Trophoblast cell (in vitro differentiated cells and primary cell): ENCODE data around the gene AGPAT3.

Source experiments
- DNase-seq, 2 donors: peaks; one replicate each; pipeline ENCODE4 v3.0.0-alpha.2; 2016
- H2AFZ ChIP-seq: 2 replicates; pipeline ENCODE4 v1.6.1; 2013; ENCODE audit warnings: low read length, moderate library complexity, mild to moderate bottlenecking; ENCODE audit not compliant: insufficient read depth, poor library complexity
- H2AK5ac ChIP-seq: 2 replicates; pipeline ENCODE4 v1.6.1; 2013; ENCODE audit warnings: mild to moderate bottlenecking, low read length
- H2BK120ac ChIP-seq: 2 replicates; pipeline ENCODE4 v1.6.1; 2013; ENCODE audit warnings: low read length, mild to moderate bottlenecking, moderate library complexity; ENCODE audit not compliant: insufficient read depth, poor library complexity
- H2BK12ac ChIP-seq: 2 replicates; pipeline ENCODE4 v1.6.1; 2013; ENCODE audit warnings: mild to moderate bottlenecking, low read length, moderate library complexity
- H2BK5ac ChIP-seq: 2 replicates; pipeline ENCODE4 v1.6.1; 2013; ENCODE audit warnings: low read length, low read depth, moderate library complexity, mild to moderate bottlenecking; ENCODE audit not compliant: poor library complexity
- H3K14ac ChIP-seq: 2 replicates; pipeline ENCODE4 v1.6.1; 2013; ENCODE audit warnings: mild to moderate bottlenecking, low read length
- H3K18ac ChIP-seq: 2 replicates; pipeline ENCODE4 v1.6.1; 2013; ENCODE audit warnings: mild to moderate bottlenecking, low read length
- H3K23ac ChIP-seq: 2 replicates; pipeline ENCODE4 v1.6.1; 2013; ENCODE audit warnings: low read length
- H3K27ac ChIP-seq: 2 replicates; pipeline ENCODE4 v1.5.1; 2013; ENCODE audit warnings: low read depth, mild to moderate bottlenecking, inconsistent platforms, low read length, moderate library complexity
- H3K27me3 ChIP-seq: 2 replicates; pipeline ENCODE4 v1.6.1; 2013; ENCODE audit warnings: inconsistent platforms, mild to moderate bottlenecking, low read length, moderate library complexity; ENCODE audit not compliant: insufficient read depth
- H3K36me3 ChIP-seq, 2 experiments: 1 replicate in 1 of 2; 2 replicates in 1 of 2; pipeline ENCODE4 v1.6.1; 2013; ENCODE audit warnings: low read length in 2 of 2, mild to moderate bottlenecking in 2 of 2, moderate library complexity in 1 of 2; ENCODE audit not compliant: insufficient read depth in 2 of 2, control insufficient read depth in 1 of 2
- H3K4ac ChIP-seq: 2 replicates; pipeline ENCODE4 v1.6.1; 2013; ENCODE audit warnings: low read depth, mild to moderate bottlenecking, low read length, moderate library complexity
- H3K4me1 ChIP-seq, 2 experiments: 1 replicate in 1 of 2; 2 replicates in 1 of 2; pipeline ENCODE4 v1.6.1; 2013; ENCODE audit warnings: low read length in 2 of 2, mild to moderate bottlenecking in 2 of 2, moderate library complexity in 1 of 2; ENCODE audit not compliant: insufficient read depth in 2 of 2, control insufficient read depth in 1 of 2
- H3K4me2 ChIP-seq: 2 replicates; pipeline ENCODE4 v1.6.1; 2013; ENCODE audit warnings: inconsistent platforms, mild to moderate bottlenecking, low read length, moderate library complexity
- H3K4me3 ChIP-seq: 2 replicates; pipeline ENCODE4 v1.5.1; 2013; ENCODE audit warnings: mild to moderate bottlenecking, low read depth, low read length, inconsistent platforms
- H3K79me1 ChIP-seq: one replicate; pipeline ENCODE4 v1.6.1; 2013; ENCODE audit warnings: low read length
- H3K79me2 ChIP-seq: 2 replicates; pipeline ENCODE4 v1.6.1; 2013; ENCODE audit warnings: low read length, mild to moderate bottlenecking; ENCODE audit not compliant: control insufficient read depth, insufficient read depth, poor library complexity
- H3K9ac ChIP-seq: 2 replicates; pipeline ENCODE4 v1.6.1; 2013; ENCODE audit warnings: mild to moderate bottlenecking, low read length
- H3K9me3 ChIP-seq: 2 replicates; pipeline ENCODE4 v1.6.1; 2013; ENCODE audit warnings: low read depth, mild to moderate bottlenecking, control low read depth, inconsistent platforms, low read length; ENCODE audit not compliant: insufficient read depth
- H4K12ac ChIP-seq: 2 replicates; pipeline ENCODE4 v1.6.1; 2013; ENCODE audit warnings: low read depth, mild to moderate bottlenecking, low read length, moderate library complexity
- H4K8ac ChIP-seq: 2 replicates; pipeline ENCODE4 v1.6.1; 2013; ENCODE audit warnings: low read depth, mild to moderate bottlenecking, low read length, moderate library complexity
- H4K91ac ChIP-seq: one replicate; pipeline ENCODE4 v1.6.1; 2013; ENCODE audit warnings: low read depth, mild to moderate bottlenecking, low read length, moderate library complexity
- WGBS: extraction: QIAGEN DNeasy Blood & Tissue Kit; methylation state at CpG from one replicate; pipeline ENCODE4 v1.1.7; 2013; ENCODE audit warnings: missing lambda C conversion rate; ENCODE audit not compliant: insufficient read length, insufficient coverage; ENCODE audit errors: extremely low coverage; 5-methylcytosine and 5-hydroxymethylcytosine counted together

Gene AGPAT3

GRCh38 chr21:43986544-43987451 lies 121.8 kb downstream of the AGPAT3 start:
- Histone ChIP-seq H4K91ac (no peak overlapping the region), H3K27me3 (no peaks in the 10 kb centered on the region), H3K18ac (no peak overlapping the region), H3K27ac (no peak overlapping the region), H2BK120ac (no peak overlapping the region), H3K79me2 (no peaks in the 10 kb centered on the region), H2AK5ac (no peak overlapping the region), H3K9me3 (peaks cover 4% of the 10 kb centered on the region), H3K23ac (no peak overlapping the region), H2BK5ac (no peak overlapping the region), H2AFZ (no peak overlapping the region), H3K79me1 (no peaks in the 10 kb centered on the region), H3K36me3 (no peaks in the 10 kb centered on the region), H3K4me1 (peaks cover 0 to 4% of the 10 kb centered on the region in 2 experiments), H2BK12ac (no peak overlapping the region), H3K4ac (no peak overlapping the region), H3K9ac (no peak overlapping the region), H3K14ac (no peak overlapping the region), H3K4me2 (no peak overlapping the region), H3K4me3 (no peak overlapping the region), H4K8ac (no peak overlapping the region), H4K12ac (no peak overlapping the region)
- DNase-seq: no peak
- no CpG with 5 or more reads among the region's 22 CpGs for WGBS

GRCh38 chr21:43987509-43987908 lies 122.5 kb downstream of the AGPAT3 start:
- H3K9me3 ChIP-seq: peaks cover 4% of the 10 kb centered on the region
- no peak overlapping the region for H3K14ac ChIP-seq
- DNase-seq: no peak
- H4K91ac ChIP-seq: no peak overlapping the region
- no peaks in the 10 kb centered on the region for H3K36me3 ChIP-seq
- no peak overlapping the region for H3K4me3 ChIP-seq
- no peak overlapping the region for H2AFZ ChIP-seq
- no peak overlapping the region for H4K12ac ChIP-seq
- no peaks in the 10 kb centered on the region for H3K79me2 ChIP-seq
- H3K27ac ChIP-seq: no peak overlapping the region
- peaks cover 0 to 4% of the 10 kb centered on the region in 2 experiments for H3K4me1 ChIP-seq
- no peak overlapping the region for H3K23ac ChIP-seq
- no CpG with 5 or more reads among the region's 6 CpGs for WGBS
- no peak overlapping the region for H3K9ac ChIP-seq
- H3K4ac ChIP-seq: no peak overlapping the region
- H3K4me2 ChIP-seq: no peak overlapping the region
- no peak overlapping the region for H2BK120ac ChIP-seq
- no peak overlapping the region for H2BK5ac ChIP-seq
- no peak overlapping the region for H3K18ac ChIP-seq
- no peak overlapping the region for H2BK12ac ChIP-seq
- H3K79me1 ChIP-seq: no peaks in the 10 kb centered on the region
- no peaks in the 10 kb centered on the region for H3K27me3 ChIP-seq
- no peak overlapping the region for H2AK5ac ChIP-seq
- no peak overlapping the region for H4K8ac ChIP-seq

GRCh38 chr21:43988016-43988415 lies 123.0 kb downstream of the AGPAT3 start:
- no peaks in the 10 kb centered on the region for H3K36me3 ChIP-seq
- H2AK5ac ChIP-seq: no peak overlapping the region
- whole genome bisulfite sequencing: no CpG with 5 or more reads among the region's 9 CpGs
- H2BK5ac ChIP-seq: no peak overlapping the region
- no peak overlapping the region for H4K8ac ChIP-seq
- no peaks in the 10 kb centered on the region for H3K27me3 ChIP-seq
- H4K12ac ChIP-seq: no peak overlapping the region
- no peak overlapping the region for H3K23ac ChIP-seq
- H3K9me3 ChIP-seq: peaks cover 4% of the 10 kb centered on the region
- H3K9ac ChIP-seq: no peak overlapping the region
- H3K4me2 ChIP-seq: no peak overlapping the region
- no peak overlapping the region for H2AFZ ChIP-seq
- no peak overlapping the region for H4K91ac ChIP-seq
- H3K79me2 ChIP-seq: no peaks in the 10 kb centered on the region
- no peak overlapping the region for H3K4me3 ChIP-seq
- no peak overlapping the region for H3K27ac ChIP-seq
- DNase-seq: no peak
- H3K79me1 ChIP-seq: no peaks in the 10 kb centered on the region
- H3K14ac ChIP-seq: no peak overlapping the region
- no peak overlapping the region for H3K4ac ChIP-seq
- H2BK120ac ChIP-seq: no peak overlapping the region
- H3K18ac ChIP-seq: no peak overlapping the region
- H2BK12ac ChIP-seq: no peak overlapping the region
- H3K4me1 ChIP-seq: peaks cover 0 to 4% of the 10 kb centered on the region in 2 experiments

GRCh38 chr21:43988506-43989230 lies 123.6 kb downstream of the AGPAT3 start:
- Histone ChIP-seq H3K9me3 (peaks cover 5% of the 10 kb centered on the region), H2BK120ac (no peak overlapping the region), H3K27me3 (no peaks in the 10 kb centered on the region), H3K4me2 (no peak overlapping the region), H3K23ac (no peak overlapping the region), H4K8ac (no peak overlapping the region), H3K4ac (no peak overlapping the region), H3K9ac (no peak overlapping the region), H3K27ac (no peak overlapping the region), H3K79me1 (no peaks in the 10 kb centered on the region), H3K79me2 (no peaks in the 10 kb centered on the region), H2AFZ (no peak overlapping the region), H3K36me3 (no peaks in the 10 kb centered on the region), H2BK12ac (no peak overlapping the region), H4K12ac (no peak overlapping the region), H2BK5ac (no peak overlapping the region), H3K18ac (no peak overlapping the region), H2AK5ac (no peak overlapping the region), H4K91ac (no peak overlapping the region), H3K4me1 (peaks cover 0 to 4% of the 10 kb centered on the region in 2 experiments), H3K4me3 (no peak overlapping the region), H3K14ac (no peak overlapping the region)
- no peak for DNase-seq
- no CpG with 5 or more reads among the region's 23 CpGs for WGBS
